Jurkat, Clone E6-1 (cell line): ENCODE measurements around the gene DPAGT1.

Experiments
- DNase-seq: peaks from one replicate; pipeline ENCODE4 v3.0.0-alpha.2; 2011; ENCODE audit warnings: low read depth, low spot score
- H3K4me3 ChIP-seq: 2 replicates; pipeline ENCODE4 v1.5.1; 2011; ENCODE audit warnings: mild to moderate bottlenecking, low read length, control low read depth, moderate library complexity

DPAGT1 gene

DNA sequence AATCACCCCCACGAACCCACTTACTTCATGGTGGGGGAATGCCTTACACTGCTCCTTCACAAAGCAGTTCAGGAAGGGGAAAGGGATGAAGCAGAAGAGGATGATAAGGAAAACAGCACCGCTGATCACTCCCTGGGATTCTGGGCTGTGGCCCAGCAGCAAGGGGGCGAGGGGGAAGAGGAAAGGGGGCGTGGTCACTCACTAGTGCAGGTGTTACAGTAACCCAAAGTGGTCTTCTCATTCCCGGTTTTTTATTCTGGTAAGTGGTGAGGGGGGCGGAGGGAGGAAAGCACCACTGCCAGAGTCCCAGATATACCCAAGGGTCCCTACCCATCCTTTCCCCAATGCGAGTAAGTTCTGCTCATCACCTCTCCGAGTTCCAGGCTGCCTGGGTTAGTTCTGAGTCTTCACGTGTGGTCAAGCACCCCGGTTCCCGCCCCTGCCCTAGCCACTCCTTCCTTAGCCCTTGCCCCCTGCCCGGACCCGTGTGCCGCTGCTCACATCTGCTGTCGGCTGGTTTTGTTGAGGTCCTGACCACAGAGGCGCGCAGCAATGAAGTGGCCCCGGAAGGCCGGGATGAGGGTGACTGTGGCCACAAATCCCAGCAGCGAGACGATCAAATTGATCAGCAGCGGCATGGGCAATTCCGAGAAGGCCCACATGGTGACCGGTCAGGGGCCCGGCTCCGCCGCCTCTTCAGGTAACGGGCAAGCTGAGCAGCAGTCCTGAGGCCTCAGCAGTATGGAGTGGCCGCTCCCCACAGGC lies 477 bp downstream of the DPAGT1 start:
- peak overlapping the region; percentile 67 for H3K4me3 ChIP-seq
- no peak for DNase-seq

DNA sequence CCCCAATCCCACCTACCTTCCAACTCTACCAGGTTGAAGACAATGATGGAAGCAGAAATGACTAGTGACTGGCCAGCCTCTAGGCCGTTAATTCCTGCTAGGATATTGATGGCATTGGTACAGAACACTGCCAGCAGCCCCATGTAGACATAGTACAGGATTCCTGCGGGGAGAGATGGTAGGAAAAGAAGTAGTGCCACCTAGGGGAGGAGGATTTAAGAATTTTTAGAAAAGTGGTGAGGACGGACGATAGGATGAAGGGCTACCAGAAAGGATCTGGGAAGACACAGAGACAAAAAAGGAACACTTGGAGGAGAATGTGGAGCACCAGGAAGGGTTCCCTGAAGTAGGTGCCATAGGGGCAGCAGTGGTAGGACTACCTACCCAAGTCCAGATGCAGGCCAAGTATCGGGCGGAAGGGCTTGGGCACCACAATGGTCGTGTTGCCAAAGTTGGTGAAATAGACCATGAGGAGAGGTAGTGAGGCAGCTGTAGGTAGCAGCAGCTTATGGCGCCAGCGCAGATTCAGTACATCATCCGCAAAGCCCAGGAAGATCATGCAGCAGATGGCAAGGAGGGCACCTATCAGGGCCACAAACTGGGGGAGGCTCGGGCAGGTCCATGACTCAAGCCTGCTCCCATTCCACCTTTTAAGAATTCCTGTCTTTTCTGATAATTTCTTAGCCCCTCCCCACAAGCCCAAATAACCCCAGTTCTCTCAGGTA lies 1.2 kb downstream of the DPAGT1 start:
- DNase-seq = no peak

DNA sequence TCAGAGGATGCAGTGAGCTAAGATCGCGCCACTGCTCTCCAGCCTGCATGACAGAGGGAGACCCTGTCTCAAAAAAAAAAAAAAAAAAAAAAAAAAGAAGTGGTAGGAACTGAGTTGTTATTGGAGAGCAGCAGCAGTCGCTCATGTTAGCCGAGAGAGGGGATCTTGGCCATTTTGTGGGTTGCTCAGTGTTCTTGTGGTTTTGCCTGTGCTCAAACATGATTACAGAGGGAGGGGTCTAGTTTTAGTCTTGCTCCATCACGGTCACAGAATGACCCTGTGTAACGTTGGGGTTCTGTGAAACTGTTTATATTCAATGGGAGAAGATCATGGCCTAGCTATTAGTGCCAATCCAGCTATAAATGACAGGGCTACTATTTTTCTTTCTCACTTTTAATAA lies 1.9 kb downstream of the DPAGT1 start:
- no peak overlapping the region for H3K4me3 ChIP-seq

More for the DNA sequence above, 1.2 kb downstream of the DPAGT1 start:
- peak overlapping the region; percentile 67 for H3K4me3 ChIP-seq

DNA sequence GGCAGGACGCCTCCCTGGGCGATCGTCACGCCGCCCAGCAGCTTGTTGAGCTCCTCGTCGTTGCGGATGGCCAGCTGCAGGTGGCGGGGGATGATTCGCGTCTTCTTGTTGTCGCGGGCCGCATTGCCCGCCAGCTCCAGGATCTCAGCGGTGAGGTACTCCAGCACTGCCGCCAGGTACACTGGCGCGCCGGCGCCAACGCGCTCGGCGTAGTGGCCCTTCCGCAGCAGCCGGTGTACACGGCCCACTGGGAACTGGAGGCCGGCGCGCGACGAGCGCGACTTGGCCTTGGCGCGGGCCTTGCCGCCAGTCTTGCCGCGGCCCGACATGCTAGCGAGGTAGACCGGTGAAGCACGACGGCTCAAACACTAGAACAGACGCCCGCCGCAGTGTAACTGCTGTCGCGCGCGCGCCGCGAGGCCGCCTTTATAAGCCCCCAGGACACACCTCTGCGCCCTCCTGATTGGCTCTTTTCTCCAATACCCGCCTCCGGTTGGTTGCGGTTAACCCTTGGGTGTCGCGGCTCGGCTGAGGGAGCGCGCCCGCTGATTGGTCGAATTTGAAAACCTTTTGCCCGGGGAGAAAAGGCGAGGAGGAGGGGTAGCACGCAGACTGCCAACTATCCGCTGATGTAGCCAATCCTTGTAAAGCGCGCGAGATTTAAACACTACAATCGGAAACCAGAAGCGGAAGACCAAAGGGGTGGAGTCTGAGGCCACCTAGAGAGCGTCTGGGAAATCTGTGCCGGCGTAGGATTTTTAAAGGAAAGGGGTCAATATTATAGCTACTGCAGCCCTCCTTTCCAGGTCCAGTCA lies 6.4 kb downstream of the DPAGT1 start:
- DNase-seq = peak; percentile 100
- H3K4me3 ChIP-seq = peak overlapping the region; percentile 69

More for the DNA sequence above, 1.9 kb downstream of the DPAGT1 start:
- no peak for DNase-seq

DNA sequence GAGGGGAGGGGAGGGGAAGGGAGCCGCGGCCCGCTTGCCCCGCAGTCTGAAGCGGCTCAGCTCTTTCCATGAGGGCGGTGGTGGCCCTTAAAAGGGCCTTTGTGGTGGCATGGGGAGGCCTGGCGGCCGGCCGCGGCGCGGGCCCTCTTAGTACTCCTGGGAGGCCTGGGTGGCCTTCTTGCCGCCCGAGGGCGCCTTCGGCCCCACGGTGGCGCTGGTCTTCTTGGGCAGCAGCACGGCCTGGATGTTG lies 6.9 kb downstream of the DPAGT1 start:
- H3K4me3 ChIP-seq = peak overlapping the region; percentile 69
- no peak for DNase-seq

DNA sequence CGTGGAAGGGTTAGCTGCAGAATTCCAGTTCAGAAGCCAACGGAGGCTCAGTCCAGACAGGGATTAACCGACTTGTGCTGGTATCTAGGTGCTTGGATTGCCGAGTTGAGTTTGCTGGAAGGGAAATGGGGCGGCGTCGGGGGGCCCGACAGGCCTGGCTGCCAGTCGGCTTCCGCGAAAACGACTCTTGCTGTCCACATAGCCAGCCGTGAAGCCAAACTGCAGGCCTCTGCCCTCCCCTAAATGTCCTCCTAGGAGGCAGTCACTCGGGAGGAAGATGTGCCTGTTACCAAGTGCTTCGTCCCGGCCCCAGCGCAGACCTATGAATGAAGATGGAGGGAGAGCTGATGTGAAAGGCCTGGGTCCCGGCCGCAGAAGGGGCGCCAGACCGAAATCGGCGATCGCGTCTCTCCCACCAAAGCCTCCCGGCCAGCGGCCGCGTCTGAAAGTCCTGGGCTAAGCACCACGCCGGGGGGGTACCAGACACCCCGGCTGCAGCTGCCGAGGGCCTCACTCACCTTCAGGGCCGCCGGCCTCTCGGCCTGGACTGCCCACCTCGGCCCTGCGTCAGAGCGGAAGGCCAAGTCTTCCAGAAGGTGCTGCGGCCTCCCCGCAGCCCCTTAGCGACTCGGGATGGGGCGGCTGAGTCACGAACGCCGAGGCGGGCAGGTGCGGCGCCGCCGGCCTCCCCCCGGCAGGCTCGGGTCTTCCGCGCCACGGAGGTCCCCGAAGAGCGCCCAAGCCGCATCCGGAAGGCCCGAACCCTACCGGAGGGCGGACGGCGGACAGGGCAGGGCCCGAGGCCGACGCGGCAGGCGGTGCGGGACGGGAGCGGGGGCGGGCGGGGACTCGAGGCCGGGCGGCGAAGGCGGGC lies 7.5 kb downstream of the DPAGT1 start:
- peak overlapping the region; percentile 69 for H3K4me3 ChIP-seq
- no peak for DNase-seq

DNA sequence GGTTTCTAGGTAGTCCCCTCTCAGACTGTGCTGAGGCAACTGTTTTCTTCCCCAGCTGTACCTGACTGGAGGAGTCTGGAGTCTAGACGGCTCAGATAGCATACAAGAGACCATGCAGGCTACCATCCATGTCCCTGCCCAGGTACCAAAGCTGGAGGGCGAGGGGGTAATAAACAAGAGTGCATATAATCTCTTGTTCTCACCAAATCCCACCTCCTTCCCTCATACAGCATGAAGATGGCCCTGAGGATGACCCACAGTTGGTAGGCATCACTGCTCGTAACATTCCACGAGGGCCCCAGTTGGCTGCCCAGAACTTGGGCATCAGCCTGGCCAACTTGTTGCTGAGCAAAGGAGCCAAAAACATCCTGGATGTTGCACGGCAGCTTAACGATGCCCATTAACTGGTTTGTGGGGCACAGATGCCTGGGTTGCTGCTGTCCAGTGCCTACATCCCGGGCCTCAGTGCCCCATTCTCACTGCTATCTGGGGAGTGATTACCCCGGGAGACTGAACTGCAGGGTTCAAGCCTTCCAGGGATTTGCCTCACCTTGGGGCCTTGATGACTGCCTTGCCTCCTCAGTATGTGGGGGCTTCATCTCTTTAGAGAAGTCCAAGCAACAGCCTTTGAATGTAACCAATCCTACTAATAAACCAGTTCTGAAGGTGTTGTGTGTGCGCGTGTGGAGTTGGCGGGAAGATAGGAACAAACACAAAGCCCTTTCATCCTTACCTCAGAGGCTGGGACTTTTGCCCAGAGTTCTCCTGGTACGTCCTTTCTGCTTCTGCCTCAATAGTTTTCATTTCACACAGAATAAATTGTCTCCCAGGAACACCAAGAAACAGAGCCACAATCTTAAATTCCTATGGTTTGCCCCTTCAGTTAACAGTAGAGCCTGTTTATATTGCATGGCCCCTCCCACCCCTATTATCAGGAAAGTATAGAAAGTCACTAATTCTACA lies 8.5 kb downstream of the DPAGT1 start:
- no peak for DNase-seq
- H3K4me3 ChIP-seq = peak overlapping the region; percentile 69

DNA sequence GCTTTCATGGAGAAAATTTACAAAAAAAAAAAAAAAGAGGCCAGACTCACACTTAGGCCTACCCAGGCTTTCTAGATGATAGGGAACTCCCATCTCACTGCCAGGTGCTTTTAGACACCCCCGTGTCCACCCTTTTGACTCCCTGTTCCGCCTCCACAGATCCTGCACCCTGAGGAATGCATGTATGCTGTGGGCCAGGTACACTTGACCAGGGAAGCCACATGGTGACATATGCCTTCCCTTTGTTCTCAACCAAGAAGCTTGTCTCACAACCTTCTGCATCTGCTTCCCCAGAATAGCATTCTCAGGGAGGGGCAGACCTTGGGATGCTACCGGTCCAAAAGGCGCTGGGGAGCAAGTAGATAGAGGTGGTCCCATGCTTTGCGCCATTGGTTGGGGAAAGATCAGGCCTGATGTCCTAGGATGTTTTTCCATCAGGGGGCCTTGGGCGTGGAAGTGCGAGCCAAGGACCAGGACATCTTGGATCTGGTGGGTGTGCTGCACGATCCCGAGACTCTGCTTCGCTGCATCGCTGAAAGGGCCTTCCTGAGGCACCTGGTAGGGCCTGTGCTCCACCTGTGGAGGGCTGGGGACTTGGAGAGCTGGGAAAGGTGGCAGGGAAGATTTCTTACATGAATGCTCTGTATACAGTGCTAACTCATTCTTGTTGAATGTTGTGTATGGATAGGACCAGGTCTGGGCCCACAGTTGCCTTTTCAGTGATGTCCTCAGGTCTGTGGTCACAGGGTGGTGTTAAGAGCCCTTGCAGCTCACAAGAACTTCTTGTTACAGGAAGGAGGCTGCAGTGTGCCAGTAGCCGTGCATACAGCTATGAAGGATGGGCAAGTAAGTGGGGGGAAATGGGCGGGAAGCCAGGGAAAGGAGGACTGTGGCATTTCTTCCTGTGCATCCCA lies 9.4 kb downstream of the DPAGT1 start:
- H3K4me3 ChIP-seq = no peak overlapping the region
- no peak for DNase-seq

DNA sequence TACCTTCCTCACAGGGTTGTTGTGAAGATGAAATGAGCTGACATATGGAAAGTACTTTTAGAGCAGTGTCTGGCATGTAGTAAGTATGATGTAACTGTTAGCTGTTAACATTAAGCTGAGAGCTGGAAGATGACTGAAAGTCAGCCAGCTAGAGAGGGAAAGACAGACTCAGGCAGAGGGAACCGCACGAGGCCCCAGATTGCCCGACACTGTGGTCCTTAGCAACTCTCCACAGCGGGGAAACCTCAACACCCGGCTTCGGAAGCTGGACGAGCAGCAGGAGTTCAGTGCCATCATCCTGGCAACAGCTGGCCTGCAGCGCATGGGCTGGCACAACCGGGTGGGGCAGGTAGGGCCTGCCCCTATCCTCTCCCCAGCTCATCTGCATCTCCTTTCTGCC lies 10.5 kb downstream of the DPAGT1 start:
- no peak overlapping the region for H3K4me3 ChIP-seq
- no peak for DNase-seq

DNA sequence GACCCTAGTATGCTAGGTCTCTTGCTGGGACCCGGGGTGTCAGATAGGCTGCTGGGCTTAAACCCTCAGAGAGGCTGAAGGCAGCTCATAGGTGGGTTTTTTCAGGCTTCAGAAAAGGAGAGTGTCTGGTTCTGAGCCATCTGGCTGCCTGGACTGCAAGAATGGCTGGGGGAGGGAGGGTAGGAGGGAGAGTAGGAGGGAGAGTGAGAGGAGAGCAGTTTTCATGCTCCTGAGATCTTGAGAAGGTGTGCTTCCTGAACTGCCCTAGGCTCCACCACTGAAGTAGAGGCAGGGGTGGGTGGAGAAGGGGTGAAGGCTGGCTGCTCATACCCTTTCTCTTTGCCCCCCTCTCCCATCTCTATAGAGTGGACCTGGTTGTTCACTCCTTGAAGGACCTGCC lies 12.3 kb downstream of the DPAGT1 start:
- DNase-seq = no peak
- no peak overlapping the region for H3K4me3 ChIP-seq

DNA sequence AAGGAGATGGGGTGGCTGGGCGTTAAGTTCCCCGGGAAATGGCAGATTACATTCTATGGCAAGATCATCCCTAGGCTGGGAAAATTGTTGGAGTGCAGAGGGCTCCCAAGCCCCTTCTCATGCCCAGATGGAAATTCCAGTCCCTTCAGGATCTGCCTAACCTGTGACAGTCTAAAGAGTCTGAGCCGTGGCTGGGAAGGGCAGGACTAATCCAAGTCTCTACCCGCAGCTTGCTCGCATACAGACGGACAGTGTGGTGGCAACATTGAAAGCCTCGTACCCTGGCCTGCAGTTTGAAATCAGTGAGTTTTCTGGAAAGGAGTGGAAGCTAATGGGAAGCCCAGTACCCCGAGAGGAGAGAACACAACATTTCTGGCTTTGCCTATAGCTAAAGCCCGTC lies 13.2 kb downstream of the DPAGT1 start:
- no peak overlapping the region for H3K4me3 ChIP-seq
- no peak for DNase-seq

DNA sequence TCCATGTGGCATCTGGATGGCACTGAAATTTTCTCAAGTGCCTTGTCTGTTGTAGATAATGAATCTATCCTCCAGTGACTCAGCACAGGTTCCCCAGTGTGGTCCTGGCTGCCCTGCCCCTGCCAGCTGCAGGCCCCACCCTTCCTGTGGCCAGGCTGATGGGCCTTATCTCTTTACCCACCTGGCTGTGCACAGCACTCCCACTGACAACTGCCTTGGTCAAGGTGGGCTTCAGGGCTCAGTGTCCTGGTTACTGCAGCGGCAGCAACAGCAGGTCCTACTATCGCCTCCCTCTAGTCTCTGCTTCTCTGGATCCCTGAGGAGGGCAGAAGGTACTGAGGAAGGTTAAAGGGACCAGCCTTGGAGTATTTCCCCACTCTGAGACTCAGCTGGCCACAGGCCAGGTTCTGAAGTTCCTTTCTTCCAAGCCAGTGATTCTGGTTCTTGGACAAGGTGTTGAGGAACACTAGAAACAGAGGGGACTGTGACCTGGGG lies 13.9 kb downstream of the DPAGT1 start:
- no peak overlapping the region for H3K4me3 ChIP-seq
- DNase-seq = no peak

DNA sequence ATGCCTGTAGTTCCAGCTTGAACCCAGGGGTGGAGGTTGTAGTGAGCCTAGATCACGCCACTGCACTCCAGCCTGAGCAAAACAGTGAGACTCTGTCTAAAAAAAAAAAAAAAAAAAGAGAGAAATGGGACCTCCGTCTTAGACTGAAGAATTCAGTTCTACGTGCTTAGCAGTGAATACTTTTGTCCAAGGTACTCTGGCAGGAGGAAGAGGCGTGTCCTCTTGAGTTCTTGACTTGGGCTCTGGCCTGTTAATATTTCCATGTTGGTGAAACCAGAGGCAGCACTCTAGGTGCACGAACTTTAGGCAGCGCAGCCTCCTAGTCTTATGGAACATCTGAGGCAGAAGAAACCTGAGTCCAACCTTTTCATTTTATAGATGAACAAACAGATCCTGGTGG lies 14.5 kb downstream of the DPAGT1 start:
- no peak for DNase-seq
- no peak overlapping the region for H3K4me3 ChIP-seq

DNA sequence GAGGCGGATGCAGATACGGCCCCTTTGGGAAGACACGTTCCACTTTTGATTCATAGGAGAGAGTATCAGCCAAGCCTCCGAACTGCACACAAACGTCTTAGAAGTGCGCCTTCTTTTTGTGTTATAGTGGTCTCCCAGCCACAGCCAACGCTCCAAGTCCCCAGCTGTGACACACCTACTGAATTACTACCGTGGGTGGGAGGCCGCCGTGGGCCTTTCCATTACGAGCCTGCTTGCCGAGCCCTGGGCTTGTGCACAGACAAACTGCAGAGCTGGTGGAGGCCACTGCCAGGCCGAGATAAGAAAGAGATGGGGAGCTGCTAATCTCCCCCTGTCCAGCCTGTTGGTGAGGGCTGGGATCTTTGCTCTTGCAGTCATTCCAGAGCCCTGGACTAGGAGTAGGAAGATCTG lies 16.2 kb downstream of the DPAGT1 start:
- H3K4me3 ChIP-seq = peak overlapping the region; percentile 96
- no peak for DNase-seq

DNA sequence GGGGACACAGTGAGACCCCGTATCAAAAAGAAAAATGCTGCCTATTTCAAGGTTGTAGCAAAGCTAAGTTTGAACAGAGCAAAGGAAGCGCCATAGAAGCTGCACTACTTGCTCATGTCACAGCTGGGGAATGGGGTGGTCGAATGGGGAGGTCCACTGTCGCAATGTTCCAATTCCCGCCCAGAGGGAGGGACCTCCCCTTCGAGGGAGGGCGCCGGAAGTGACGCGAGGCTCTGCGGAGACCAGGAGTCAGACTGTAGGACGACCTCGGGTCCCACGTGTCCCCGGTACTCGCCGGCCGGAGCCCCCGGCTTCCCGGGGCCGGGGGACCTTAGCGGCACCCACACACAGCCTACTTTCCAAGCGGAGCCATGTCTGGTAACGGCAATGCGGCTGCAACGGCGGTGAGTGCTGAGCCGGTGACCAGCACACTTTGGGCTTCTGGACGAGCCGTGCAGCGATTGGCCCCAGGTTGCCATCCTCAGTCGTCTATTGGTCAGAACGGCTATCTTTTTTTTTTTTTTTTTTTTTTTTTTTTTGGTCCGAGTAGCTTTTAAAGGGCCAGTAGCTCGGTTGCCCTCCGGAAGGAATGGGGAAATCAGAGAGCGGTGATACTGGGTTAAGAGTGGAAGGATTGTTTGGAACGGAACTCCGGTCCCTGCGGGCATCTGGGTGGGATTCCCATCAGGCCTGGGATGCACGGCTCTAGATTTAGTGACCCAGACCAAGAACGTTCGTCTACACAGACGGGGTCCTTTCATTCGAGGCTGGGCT lies 16.8 kb downstream of the DPAGT1 start, which contains the start of gene HMBS:
TSS of gene HMBS (plus strand) at position 219 of the 774 bp plus-strand sequence. CDS start at position 372, 153 bp downstream.
- peak; percentile 94 for DNase-seq
- peak within 1 kb of the TSS; percentile 96 for H3K4me3 ChIP-seq

DNA sequence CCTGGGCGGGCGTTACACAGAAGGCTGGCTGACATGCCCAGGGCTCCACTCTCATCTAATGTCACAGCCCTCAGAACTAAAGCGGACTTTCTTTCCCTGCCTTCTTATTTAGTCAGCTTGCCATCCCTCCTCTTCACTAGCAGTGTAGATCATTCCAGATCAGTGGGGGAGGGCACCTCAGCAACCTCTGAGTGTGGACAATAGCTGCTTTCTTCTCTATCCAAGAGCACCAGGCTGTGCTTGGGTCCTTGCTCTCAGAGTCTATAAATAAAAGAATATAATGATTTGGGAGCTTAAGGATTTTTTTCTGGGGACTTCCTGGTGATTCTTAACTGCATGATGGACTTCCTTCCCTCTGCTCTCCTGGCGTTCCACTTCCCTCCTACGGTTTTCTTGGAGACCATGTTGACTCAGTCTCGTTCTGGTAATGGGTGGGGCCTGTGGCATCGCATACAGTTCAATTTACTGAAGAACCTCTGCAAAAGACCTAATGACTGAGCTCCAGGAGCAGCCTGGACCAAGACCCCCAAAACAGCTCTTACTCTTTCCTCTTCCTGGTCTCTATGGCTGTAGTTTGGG lies 19.9 kb downstream of the DPAGT1 start:
- no peak for DNase-seq

More for the DNA sequence above, 19.9 kb downstream of the DPAGT1 start:
- no peak overlapping the region for H3K4me3 ChIP-seq
